Dendritic cell treated with granulocyte-macrophage colony-stimulating factor and Interleukin-4, amounts not matched to agents 40 ng/mL and 50 ng/mL, for 4 days (primary cell): ENCODE data around the gene SNX6.

ENCODE experiments used
- H3K27ac Mint-ChIP-seq: one replicate; pipeline ENCODE4 v1.8.0; 2022; ENCODE audit warnings: mild to moderate bottlenecking, mixed read lengths
- H3K27me3 Mint-ChIP-seq: one replicate; pipeline ENCODE4 v1.8.0; 2022; ENCODE audit warnings: mild to moderate bottlenecking, mixed read lengths
- H3K36me3 Mint-ChIP-seq: one replicate; pipeline ENCODE4 v1.8.0; 2022; ENCODE audit warnings: low read depth, mixed read lengths
- H3K4me1 Mint-ChIP-seq: one replicate; pipeline ENCODE4 v1.8.0; 2022; ENCODE audit warnings: low read depth, mixed read lengths
- H3K4me3 Mint-ChIP-seq: one replicate; pipeline ENCODE4 v1.8.0; 2022; ENCODE audit warnings: mild to moderate bottlenecking, moderate library complexity, mixed read lengths
- H3K9me3 Mint-ChIP-seq: one replicate; pipeline ENCODE4 v1.8.0; 2022; ENCODE audit warnings: mixed read lengths
- intact Hi-C: fragments of 100-400 bp; cut with micrococcal nuclease; formaldehyde crosslinking; loops from one replicate; pipeline ENCODE4 v1.15.0; 2022

SNX6 gene

GRCh38 chr14:34620839-34621238, 9.1 kb downstream of the SNX6 start:
- H3K36me3 Mint-ChIP-seq = peaks cover 99% of the 10 kb centered on the region
- H3K27ac Mint-ChIP-seq = no peak overlapping the region
- H3K9me3 Mint-ChIP-seq = no peaks in the 10 kb centered on the region
- no peaks in the 10 kb centered on the region for H3K27me3 Mint-ChIP-seq
- intact Hi-C loops = no loop called here
- H3K4me3 Mint-ChIP-seq = no peak overlapping the region
- peaks cover 51% of the 10 kb centered on the region for H3K4me1 Mint-ChIP-seq

DNA sequence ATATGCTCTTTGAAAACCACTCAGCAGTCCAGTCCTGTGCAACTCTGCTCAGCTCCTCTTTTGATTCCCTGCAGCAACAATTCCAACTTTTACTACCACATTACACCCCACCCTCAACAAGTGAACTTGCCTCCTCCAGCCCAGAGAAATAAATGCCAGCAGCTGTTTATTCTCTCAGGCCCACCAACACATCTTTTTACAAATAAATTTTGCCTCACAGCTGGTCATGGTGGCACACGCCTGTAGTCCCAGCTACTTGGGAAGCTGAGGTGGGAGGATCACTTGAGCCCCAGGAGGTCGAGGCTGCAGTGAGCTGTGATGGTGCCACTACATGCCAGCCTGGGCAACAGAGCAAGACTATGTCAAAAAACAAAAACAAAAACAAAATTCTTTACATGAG, 9.8 kb downstream of the SNX6 start:
- Mint-ChIP-seq H3K27ac (no peak overlapping the region), H3K4me3 (no peak overlapping the region), H3K27me3 (no peaks in the 10 kb centered on the region), H3K4me1 (peaks cover 45% of the 10 kb centered on the region), H3K9me3 (no peaks in the 10 kb centered on the region), H3K36me3 (peaks cover 99% of the 10 kb centered on the region)
- intact Hi-C loops = no loop called here

DNA sequence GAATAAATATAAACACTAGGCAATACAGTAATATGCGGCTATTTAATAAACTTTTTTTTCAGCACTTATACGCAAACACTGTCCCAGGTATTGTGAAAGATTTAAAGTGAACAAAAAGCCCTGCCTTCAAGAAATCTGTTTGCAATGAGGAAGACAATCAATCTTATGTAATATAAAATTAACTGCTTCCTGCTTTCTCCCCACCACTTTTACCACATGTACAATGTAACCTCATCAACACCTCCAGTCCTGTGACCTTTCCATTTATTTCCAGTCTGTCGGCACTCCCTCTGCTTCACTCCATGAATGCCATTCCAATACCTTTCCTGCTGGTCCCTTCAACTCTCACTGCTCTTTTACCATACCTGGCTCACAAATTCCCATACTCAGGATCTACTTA, 10.5 kb downstream of the SNX6 start:
- intact Hi-C loops = no loop called here
- Mint-ChIP-seq H3K4me1 (peaks cover 39% of the 10 kb centered on the region), H3K27me3 (no peaks in the 10 kb centered on the region), H3K4me3 (no peak overlapping the region), H3K36me3 (peaks cover 99% of the 10 kb centered on the region), H3K9me3 (no peaks in the 10 kb centered on the region), H3K27ac (no peak overlapping the region)

GRCh38 chr14:34616360-34616759, 13.6 kb downstream of the SNX6 start:
- intact Hi-C loops = no loop called here
- Mint-ChIP-seq H3K27me3 (no peaks in the 10 kb centered on the region), H3K27ac (no peak overlapping the region), H3K9me3 (no peaks in the 10 kb centered on the region), H3K4me1 (peaks cover 22% of the 10 kb centered on the region), H3K4me3 (no peak overlapping the region), H3K36me3 (peaks cover 98% of the 10 kb centered on the region)

GRCh38 chr14:34615507-34615906, 14.4 kb downstream of the SNX6 start:
- peaks cover 17% of the 10 kb centered on the region for H3K4me1 Mint-ChIP-seq
- H3K27ac Mint-ChIP-seq = no peak overlapping the region
- intact Hi-C loops = no loop called here
- H3K36me3 Mint-ChIP-seq = peaks cover 91% of the 10 kb centered on the region
- no peaks in the 10 kb centered on the region for H3K27me3 Mint-ChIP-seq
- no peak overlapping the region for H3K4me3 Mint-ChIP-seq
- H3K9me3 Mint-ChIP-seq = no peaks in the 10 kb centered on the region

DNA sequence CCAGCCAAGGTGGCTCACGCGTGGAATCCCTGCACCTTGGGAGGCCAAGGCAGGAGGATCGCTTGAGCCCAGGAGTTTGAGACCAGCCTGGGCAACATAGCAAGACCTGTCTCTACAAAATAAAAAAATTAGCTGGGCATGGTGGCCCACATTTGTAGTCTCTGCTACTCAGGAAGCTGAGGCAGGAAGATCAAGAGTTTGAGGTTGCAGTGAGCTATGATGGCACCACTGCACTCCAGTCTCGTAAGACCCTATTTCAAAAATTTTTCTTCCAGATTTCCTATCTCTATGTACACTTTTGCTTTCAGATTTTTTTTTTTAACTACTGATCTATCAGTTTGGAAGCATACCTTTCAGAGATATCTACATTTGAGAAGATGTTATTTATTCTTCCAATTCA, 15.3 kb downstream of the SNX6 start:
- intact Hi-C loops = no loop called here
- Mint-ChIP-seq H3K4me1 (peaks cover 9% of the 10 kb centered on the region), H3K27me3 (no peaks in the 10 kb centered on the region), H3K27ac (no peak overlapping the region), H3K36me3 (peaks cover 88% of the 10 kb centered on the region), H3K4me3 (no peak overlapping the region), H3K9me3 (no peaks in the 10 kb centered on the region)

GRCh38 chr14:34610101-34610500, 19.8 kb downstream of the SNX6 start:
- no peaks in the 10 kb centered on the region for H3K27me3 Mint-ChIP-seq
- no peaks in the 10 kb centered on the region for H3K9me3 Mint-ChIP-seq
- H3K4me1 Mint-ChIP-seq = peaks cover 23% of the 10 kb centered on the region
- peaks cover 79% of the 10 kb centered on the region for H3K36me3 Mint-ChIP-seq
- intact Hi-C loops = no loop called here
- no peak overlapping the region for H3K27ac Mint-ChIP-seq
- H3K4me3 Mint-ChIP-seq = no peak overlapping the region

- H3K4me1 Mint-ChIP-seq = peaks cover 26% of the 10 kb centered on the region
- H3K36me3 Mint-ChIP-seq = peaks cover 86% of the 10 kb centered on the region
- H3K27ac Mint-ChIP-seq = peak overlapping the region; percentile 91
- intact Hi-C loops = no loop called here
- H3K27me3 Mint-ChIP-seq = no peaks in the 10 kb centered on the region
- H3K4me3 Mint-ChIP-seq = peak overlapping the region; percentile 44
- no peaks in the 10 kb centered on the region for H3K9me3 Mint-ChIP-seq
Observed at GRCh38 chr14:34605461-34605860, 24.5 kb downstream of the SNX6 start.

- peaks cover 26% of the 10 kb centered on the region for H3K4me1 Mint-ChIP-seq
- peak overlapping the region; percentile 91 for H3K27ac Mint-ChIP-seq
- no peaks in the 10 kb centered on the region for H3K9me3 Mint-ChIP-seq
- peaks cover 87% of the 10 kb centered on the region for H3K36me3 Mint-ChIP-seq
- peak overlapping the region; percentile 44 for H3K4me3 Mint-ChIP-seq
- no peaks in the 10 kb centered on the region for H3K27me3 Mint-ChIP-seq
- intact Hi-C loops = no loop called here
Observed at GRCh38 chr14:34604995-34605394, 25.0 kb downstream of the SNX6 start.

GRCh38 chr14:34596891-34597290, 33.1 kb downstream of the SNX6 start:
- H3K4me1 Mint-ChIP-seq = no peaks in the 10 kb centered on the region
- intact Hi-C loops = loop anchor here (10.0 kb wide), 1 partner anchor 168 kb away; no protein-coding TSS in a partner anchor
- no peaks in the 10 kb centered on the region for H3K9me3 Mint-ChIP-seq
- peaks cover 99% of the 10 kb centered on the region for H3K36me3 Mint-ChIP-seq
- no peak overlapping the region for H3K27ac Mint-ChIP-seq
- H3K4me3 Mint-ChIP-seq = no peak overlapping the region
- H3K27me3 Mint-ChIP-seq = no peaks in the 10 kb centered on the region

- Mint-ChIP-seq H3K4me1 (no peaks in the 10 kb centered on the region), H3K36me3 (peaks cover 99% of the 10 kb centered on the region), H3K4me3 (no peak overlapping the region), H3K9me3 (no peaks in the 10 kb centered on the region), H3K27ac (no peak overlapping the region), H3K27me3 (no peaks in the 10 kb centered on the region)
- intact Hi-C loops = loop anchor here (10.0 kb wide), 1 partner anchor 171 kb away; no protein-coding TSS in a partner anchor
Observed at GRCh38 chr14:34593740-34594375, 36.1 kb downstream of the SNX6 start.

DNA sequence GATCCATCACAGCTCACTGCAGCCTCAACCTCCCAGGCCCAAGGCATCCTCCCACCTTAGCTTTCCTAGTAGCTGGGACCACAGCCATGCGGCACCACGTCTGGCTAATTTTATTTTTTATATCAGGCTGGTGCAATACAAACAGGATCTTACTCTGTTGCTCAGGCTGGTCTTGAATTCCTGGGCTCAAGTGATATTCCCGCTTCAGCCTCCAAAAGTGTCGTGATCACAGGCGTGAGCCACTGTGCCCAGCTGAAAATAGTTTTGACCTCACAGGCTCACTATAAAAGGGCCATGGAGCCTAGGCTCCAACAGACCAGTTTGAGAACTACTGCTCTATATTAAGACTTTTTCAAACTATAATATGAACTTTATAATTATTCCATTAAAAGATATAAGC, 37.3 kb downstream of the SNX6 start:
- Mint-ChIP-seq H3K4me1 (no peaks in the 10 kb centered on the region), H3K4me3 (no peak overlapping the region)

DNA sequence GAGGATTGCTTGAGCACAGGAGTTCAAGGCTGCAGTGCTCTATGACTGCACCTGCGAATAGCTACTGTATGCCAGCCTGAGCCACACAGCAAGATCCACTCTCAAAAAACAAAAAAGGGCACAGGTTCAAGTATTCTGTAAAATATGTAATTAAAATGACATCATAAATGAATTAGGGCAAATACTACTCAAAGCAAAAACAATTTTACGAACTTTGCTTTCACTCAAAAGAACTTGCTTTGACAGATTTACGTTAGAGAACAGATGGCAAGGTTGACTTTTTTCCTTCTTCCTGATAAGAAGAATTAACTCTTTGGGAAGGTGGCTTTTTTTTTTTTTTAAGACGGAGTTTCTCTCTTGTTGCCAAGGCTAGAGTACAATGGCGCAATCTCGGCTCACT, 46.4 kb downstream of the SNX6 start:
- intact Hi-C loops = loop anchor here (10.0 kb wide), 1 partner anchor 511 kb away; no protein-coding TSS in a partner anchor
- H3K36me3 Mint-ChIP-seq = peaks cover 99% of the 10 kb centered on the region

More for the DNA sequence above, 37.3 kb downstream of the SNX6 start:
- Mint-ChIP-seq H3K27me3 (no peaks in the 10 kb centered on the region), H3K36me3 (peaks cover 99% of the 10 kb centered on the region), H3K9me3 (no peaks in the 10 kb centered on the region), H3K27ac (no peak overlapping the region)
- intact Hi-C loops = loop anchor here (10.0 kb wide), 1 partner anchor 172 kb away; no protein-coding TSS in a partner anchor

DNA sequence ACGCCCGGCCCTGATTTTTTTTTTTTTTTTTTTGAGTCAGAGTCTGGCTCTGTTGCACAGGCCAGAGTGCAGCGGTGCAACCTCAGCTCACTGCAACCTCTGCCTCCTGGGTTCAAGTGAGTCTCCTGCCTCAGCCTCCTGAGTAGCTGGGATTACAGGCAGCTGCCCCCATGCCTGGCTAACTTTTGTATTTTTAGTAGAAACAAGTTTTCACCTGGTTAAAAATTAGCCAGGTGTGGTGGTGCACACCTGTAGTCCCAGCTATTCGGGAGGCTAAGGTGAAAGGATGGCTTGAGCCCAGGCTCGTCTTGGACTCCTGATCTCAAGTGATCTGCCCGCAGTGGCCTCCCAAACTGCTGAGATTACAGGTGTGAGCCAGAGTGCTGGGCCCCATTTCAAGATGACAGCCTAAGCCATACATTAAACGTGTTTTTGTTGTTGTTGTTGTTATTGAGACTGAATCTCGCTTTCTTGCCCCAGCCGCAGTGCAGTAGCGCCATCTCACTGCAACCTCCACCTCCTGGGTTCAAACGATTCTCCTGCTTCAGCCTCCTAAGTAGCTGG, 47.7 kb downstream of the SNX6 start:
- H3K27ac Mint-ChIP-seq = no peak overlapping the region
- intact Hi-C loops = loop anchor here (10.0 kb wide), 1 partner anchor 513 kb away; no protein-coding TSS in a partner anchor
- H3K4me1 Mint-ChIP-seq = no peaks in the 10 kb centered on the region
- no peaks in the 10 kb centered on the region for H3K27me3 Mint-ChIP-seq
- H3K36me3 Mint-ChIP-seq = peaks cover 99% of the 10 kb centered on the region
- H3K9me3 Mint-ChIP-seq = no peaks in the 10 kb centered on the region
- H3K4me3 Mint-ChIP-seq = no peak overlapping the region

More for the DNA sequence above, 46.4 kb downstream of the SNX6 start:
- no peak overlapping the region for H3K27ac Mint-ChIP-seq
- no peak overlapping the region for H3K4me3 Mint-ChIP-seq
- no peaks in the 10 kb centered on the region for H3K9me3 Mint-ChIP-seq
- H3K27me3 Mint-ChIP-seq = no peaks in the 10 kb centered on the region
- H3K4me1 Mint-ChIP-seq = no peaks in the 10 kb centered on the region
